ENCODE data around the gene MVD. TPM values are rescaled to one million over a fixed set of nuclear protein-coding genes. Genes with fewer than 3 reads are reported as not detected.

The MVD gene
- total and polyA plus RNA-seq, 2 of the 13 experiments (the other 11 are each of a cell fraction or from before 2014, with no cell fraction given) = 28.1 to 187 TPM

GRCh38 chr16:88649924-88650748 lies 12.8 kb downstream of the MVD start:
- Histone ChIP-seq H3K79me2 (ENCODE audit: insufficient read depth, low read length) (peaks cover 18% of the 10 kb centered on the region), H3K27ac (ENCODE audit: extremely low read length, insufficient read depth, low read length) (peak overlapping the region; percentile 88), H3K9ac (ENCODE audit: insufficient read depth, low read depth, low read length) (peak overlapping the region; percentile 86), H3K4me1 (ENCODE audit: insufficient read depth, low read length) (peaks cover 27% of the 10 kb centered on the region), H2AFZ (ENCODE audit: low read length) (no peak overlapping the region), H4K20me1 (ENCODE audit: insufficient read depth, low read length) (peaks cover 11% of the 10 kb centered on the region; the same call in 1 of the 2 replicates), H3K9me3 (ENCODE audit: low read length) (no peaks in the 10 kb centered on the region), H3K36me3 (replicated peaks in 1 of 2; ENCODE audit: control insufficient read depth in 1 of 2, insufficient read depth in 2 of 2, low read length in 2 of 2) (peaks cover 5 to 19% of the 10 kb centered on the region in 2 experiments), H3K27me3 (ENCODE audit: control insufficient read depth in 1 of 2, insufficient read depth in 2 of 2, low read length in 2 of 2) (no peaks in the 10 kb centered on the region), H3K4me2 (ENCODE audit: low read depth, low read length) (peak overlapping the region; percentile 97), H3K4me3 (replicated peaks in 1 of 3; ENCODE audit: insufficient read depth in 1 of 3, low read depth in 2 of 3, low read length in 3 of 3) (peak overlapping the region; percentile 66 to 100 (median 94))
- FAIRE-seq (no peak), ATAC-seq (peak; percentile 29), DNase-seq (ENCODE audit: low spot score) (peak; percentile 43)
- 2% methylated on average over 9 of the region's 37 CpGs for WGBS (ENCODE audit: low lambda C conversion rate)
- TSS peak; percentile 50 for BruUV-seq (replicated peaks)
- ChIA-PET CTCF (ENCODE audit: low intra/inter-chr PET ratio, low total read pairs) (no interaction called here), POLR2A (interaction anchor here (0.8 to 5.2 kb wide), 13 partner anchors 9 to 80 kb away, joined by 3 to 51 read pairs (median 4); partner anchors contain the start of genes MVD and ZC3H18)
- intact Hi-C loops (cut with micrococcal nuclease; ENCODE audit: unreplicated experiment) = loop anchor here (2.0 to 5.0 kb wide), 2 partner anchors 35 to 53 kb away; no protein-coding TSS in a partner anchor
- in situ Hi-C loops (cut with HindIII; ENCODE audit: extremely low pct_ligation_motif_present, low pct_unique_long_range_greater_than_20kb) = no loop called here
- TF ChIP-seq ZMYM3 (CRISPR knock-in tag; IDR thresholded peaks at IDR 0.05) (no peak), NCOA1 (CRISPR knock-in tag; IDR thresholded peaks at IDR 0.05) (0 out of 2 replicates have a peak, but pooled peaks have one; percentile 34), KLF15 (CRISPR knock-in tag; IDR thresholded peaks at IDR 0.05; ENCODE audit: borderline replicate concordance) (0 out of 2 replicates have a peak, but pooled peaks have one; percentile 6), ZNF558 (CRISPR knock-in tag; IDR thresholded peaks at IDR 0.05; ENCODE audit: borderline replicate concordance) (peak; percentile 39; the same call in 1 of the 2 replicates), MEIS2 (CRISPR knock-in tag; IDR thresholded peaks at IDR 0.05) (peak; percentile 27; the same call in 1 of the 2 replicates), KMT2B (CRISPR knock-in tag; IDR thresholded peaks at IDR 0.05) (0 out of 2 replicates have a peak, but pooled peaks have one; percentile 3), SRSF9 (IDR thresholded peaks at IDR 0.05; ENCODE audit: borderline replicate concordance, insufficient read depth, low read depth, low read length, poor library complexity, severe bottlenecking) (no peak), ZBTB3 (CRISPR knock-in tag; IDR thresholded peaks at IDR 0.05; ENCODE audit: borderline replicate concordance, low read depth) (peak; percentile 78; the same call in 1 of the 2 replicates), ZBTB14 (CRISPR knock-in tag; IDR thresholded peaks at IDR 0.05) (0 out of 2 replicates have a peak, but pooled peaks have one; percentile 14), MYC (CRISPR knock-in tag; IDR thresholded peaks at IDR 0.05; ENCODE audit: borderline replicate concordance) (no peak; the same call in 1 of the 2 replicates), ZNF605 (CRISPR knock-in tag; IDR thresholded peaks at IDR 0.05) (peak; percentile 61; the same call in 1 of the 2 replicates), RELA (CRISPR knock-in tag; IDR thresholded peaks at IDR 0.05) (0 out of 2 replicates have a peak, but pooled peaks have one; percentile 63), ZKSCAN5 (CRISPR knock-in tag; IDR thresholded peaks at IDR 0.05) (no peak)
- TF ChIP-seq, protein P1, sequence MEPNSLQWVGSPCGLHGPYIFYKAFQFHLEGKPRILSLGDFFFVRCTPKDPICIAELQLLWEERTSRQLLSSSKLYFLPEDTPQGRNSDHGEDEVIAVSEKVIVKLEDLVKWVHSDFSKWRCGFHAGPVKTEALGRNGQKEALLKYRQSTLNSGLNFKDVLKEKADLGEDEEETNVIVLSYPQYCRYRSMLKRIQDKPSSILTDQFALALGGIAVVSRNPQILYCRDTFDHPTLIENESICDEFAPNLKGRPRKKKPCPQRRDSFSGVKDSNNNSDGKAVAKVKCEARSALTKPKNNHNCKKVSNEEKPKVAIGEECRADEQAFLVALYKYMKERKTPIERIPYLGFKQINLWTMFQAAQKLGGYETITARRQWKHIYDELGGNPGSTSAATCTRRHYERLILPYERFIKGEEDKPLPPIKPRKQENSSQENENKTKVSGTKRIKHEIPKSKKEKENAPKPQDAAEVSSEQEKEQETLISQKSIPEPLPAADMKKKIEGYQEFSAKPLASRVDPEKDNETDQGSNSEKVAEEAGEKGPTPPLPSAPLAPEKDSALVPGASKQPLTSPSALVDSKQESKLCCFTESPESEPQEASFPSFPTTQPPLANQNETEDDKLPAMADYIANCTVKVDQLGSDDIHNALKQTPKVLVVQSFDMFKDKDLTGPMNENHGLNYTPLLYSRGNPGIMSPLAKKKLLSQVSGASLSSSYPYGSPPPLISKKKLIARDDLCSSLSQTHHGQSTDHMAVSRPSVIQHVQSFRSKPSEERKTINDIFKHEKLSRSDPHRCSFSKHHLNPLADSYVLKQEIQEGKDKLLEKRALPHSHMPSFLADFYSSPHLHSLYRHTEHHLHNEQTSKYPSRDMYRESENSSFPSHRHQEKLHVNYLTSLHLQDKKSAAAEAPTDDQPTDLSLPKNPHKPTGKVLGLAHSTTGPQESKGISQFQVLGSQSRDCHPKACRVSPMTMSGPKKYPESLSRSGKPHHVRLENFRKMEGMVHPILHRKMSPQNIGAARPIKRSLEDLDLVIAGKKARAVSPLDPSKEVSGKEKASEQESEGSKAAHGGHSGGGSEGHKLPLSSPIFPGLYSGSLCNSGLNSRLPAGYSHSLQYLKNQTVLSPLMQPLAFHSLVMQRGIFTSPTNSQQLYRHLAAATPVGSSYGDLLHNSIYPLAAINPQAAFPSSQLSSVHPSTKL (CRISPR knock-in tag; IDR thresholded peaks at IDR 0.05) = no peak
- TF ChIP-seq, protein P2, sequence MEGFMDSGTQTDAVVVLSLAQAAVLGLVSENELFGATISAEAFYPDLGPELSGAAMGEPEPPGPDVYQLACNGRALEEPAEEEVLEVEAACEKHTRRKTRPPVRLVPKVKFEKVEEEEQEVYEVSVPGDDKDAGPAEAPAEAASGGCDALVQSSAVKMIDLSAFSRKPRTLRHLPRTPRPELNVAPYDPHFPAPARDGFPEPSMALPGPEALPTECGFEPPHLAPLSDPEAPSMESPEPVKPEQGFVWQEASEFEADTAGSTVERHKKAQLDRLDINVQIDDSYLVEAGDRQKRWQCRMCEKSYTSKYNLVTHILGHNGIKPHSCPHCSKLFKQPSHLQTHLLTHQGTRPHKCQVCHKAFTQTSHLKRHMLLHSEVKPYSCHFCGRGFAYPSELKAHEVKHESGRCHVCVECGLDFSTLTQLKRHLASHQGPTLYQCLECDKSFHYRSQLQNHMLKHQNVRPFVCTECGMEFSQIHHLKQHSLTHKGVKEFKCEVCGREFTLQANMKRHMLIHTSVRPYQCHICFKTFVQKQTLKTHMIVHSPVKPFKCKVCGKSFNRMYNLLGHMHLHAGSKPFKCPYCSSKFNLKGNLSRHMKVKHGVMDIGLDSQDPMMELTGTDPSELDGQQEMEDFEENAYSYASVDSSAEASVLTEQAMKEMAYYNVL (CRISPR knock-in tag; IDR thresholded peaks at IDR 0.05; ENCODE audit: borderline replicate concordance) = peak; percentile 6; the same call in 1 of the 2 replicates

Measured in HepG2 (cell line).